HepG2 (cell line): Measurements from ENCODE around the gene UBE2M. TPM values are rescaled to one million over a fixed set of nuclear protein-coding genes. Genes with fewer than 3 reads are reported as not detected.

Experiments
- ATAC-seq: fragments of 200-7000 bp; cut with Tn5 transposase; 3 replicates; pipeline ENCODE4 v1.9.1; 2020; ENCODE audit warnings: mild to moderate bottlenecking, moderate library complexity
- BruUV-seq: library from RNA; stranded (reverse); fragments of 400-500 nt; replicated peaks from 2 replicates; lab custom pipeline; 2021; lab: Mats Ljungman, UMichigan
- CTCF ChIA-PET: fragments of 300-600 bp; formaldehyde crosslinking; extraction: SDS; loops from one replicate; lab custom pipeline; 2021; ENCODE audit warnings: low total read pairs, inconsistent platforms, low intra/inter-chr PET ratio; lab: Yijun Ruan, JAX
- POLR2A ChIA-PET: fragments of 350-600 bp; sonication (Branson Sonifier 250); formaldehyde crosslinking; loops from one replicate; lab custom pipeline; 2020; ENCODE audit warnings: antibody characterized with exemption, inconsistent platforms; lab: Yijun Ruan, JAX
- DNase-seq: peaks from one replicate; pipeline ENCODE4 v3.0.0-alpha.2; 2015; ENCODE audit warnings: low spot score
- FAIRE-seq: peaks from 3 replicates; lab custom pipeline; 2011; peaks lifted over from hg19 to GRCh38; lab: Jason Lieb, UNC
- H2AFZ ChIP-seq: one replicate; pipeline ENCODE4 v1.6.1; 2011; ENCODE audit warnings: low read length, inconsistent platforms
- H3K27ac ChIP-seq: fragments of 300-600 bp; 3 replicates; pipeline ENCODE4 v1.8.0; 2011; ENCODE audit warnings: mixed run types, mild to moderate bottlenecking, mixed read lengths, low read length, inconsistent platforms; ENCODE audit not compliant: insufficient read depth; ENCODE audit errors: extremely low read length
- H3K27me3 ChIP-seq, 2 experiments: fragments of 200-600 bp in 1 of 2; 2 replicates in 1 of 2; 3 replicates in 1 of 2; pipeline versions ENCODE4 v1.6.0 to v1.8.0; 2011; ENCODE audit warnings: low read length in 2 of 2, mild to moderate bottlenecking in 2 of 2, moderate library complexity in 2 of 2, inconsistent platforms in 1 of 2; ENCODE audit not compliant: insufficient read depth in 2 of 2, control insufficient read depth in 1 of 2
- H3K36me3 ChIP-seq, 2 experiments: fragments of 200-600 bp in 1 of 2; replicated peaks in 1 of 2; 2 replicates in 1 of 2; 3 replicates in 1 of 2; pipeline versions ENCODE4 v1.5.1 to v1.8.0; 2011; ENCODE audit warnings: low read length in 2 of 2, inconsistent platforms in 1 of 2; ENCODE audit not compliant: insufficient read depth in 2 of 2, control insufficient read depth in 1 of 2
- H3K4me1 ChIP-seq: 2 replicates; pipeline ENCODE4 v1.5.1; 2012; ENCODE audit warnings: low read length, inconsistent platforms; ENCODE audit not compliant: insufficient read depth
- H3K4me2 ChIP-seq: 2 replicates; pipeline ENCODE4 v1.6.0; 2011; ENCODE audit warnings: low read depth, low read length, inconsistent platforms
- H3K4me3 ChIP-seq, 3 experiments: fragments of 200-600 bp in 1 of 3; sonication (generic), shearing (Covaris generic) in 1 of 3; replicated peaks in 1 of 3; 2 replicates each; pipeline ENCODE4 v1.5.1; 2011 to 2016; ENCODE audit warnings: low read length in 3 of 3, inconsistent platforms in 2 of 3, low read depth in 2 of 3, mild to moderate bottlenecking in 2 of 3, control low read depth in 1 of 3, mixed read lengths in 1 of 3; ENCODE audit not compliant: insufficient read depth in 1 of 3
- H3K79me2 ChIP-seq: one replicate; pipeline ENCODE4 v1.6.1; 2011; ENCODE audit warnings: low read length, inconsistent platforms; ENCODE audit not compliant: insufficient read depth
- H3K9ac ChIP-seq: 2 replicates; pipeline ENCODE4 v1.6.0; 2011; ENCODE audit warnings: mild to moderate bottlenecking, low read depth, low read length, inconsistent platforms; ENCODE audit not compliant: insufficient read depth
- H3K9me3 ChIP-seq: 2 replicates; pipeline ENCODE4 v1.5.1; 2012; ENCODE audit warnings: mild to moderate bottlenecking, low read length
- H4K20me1 ChIP-seq: 2 replicates; pipeline ENCODE4 v1.6.0; 2011; ENCODE audit warnings: inconsistent platforms, mild to moderate bottlenecking, low read length, moderate library complexity; ENCODE audit not compliant: insufficient read depth
- GABPB1 ChIP-seq: IDR thresholded peaks from 2 replicates; pipeline ENCODE4 v1.6.1; 2016; ENCODE audit warnings: mild to moderate bottlenecking, missing genetic modification reagents, moderate library complexity, missing compliant biosample characterization
- HDAC1 ChIP-seq: sonication (generic); formaldehyde crosslinking; IDR thresholded peaks from 2 replicates; pipeline ENCODE4 v1.5.1; 2020; ENCODE audit warnings: mild to moderate bottlenecking, missing genetic modification reagents
- SKI ChIP-seq: fragments of 450-650 bp; IDR thresholded peaks from one replicate; pipeline ENCODE4 v1.6.1; 2018; ENCODE audit warnings: mild to moderate bottlenecking; ENCODE audit not compliant: partially characterized antibody
- ZNF552 ChIP-seq: sonication (generic); formaldehyde crosslinking; IDR thresholded peaks from 2 replicates; pipeline ENCODE4 v1.9.0; 2022; ENCODE audit warnings: missing genetic modification reagents, mild to moderate bottlenecking, borderline replicate concordance
- ZNF609 ChIP-seq: sonication (generic); formaldehyde crosslinking; IDR thresholded peaks from 2 replicates; pipeline ENCODE4 v1.4.0; 2020; ENCODE audit warnings: mild to moderate bottlenecking, missing genetic modification reagents, borderline replicate concordance
- ZSCAN30 ChIP-seq: sonication (generic); formaldehyde crosslinking; IDR thresholded peaks from 2 replicates; pipeline ENCODE4 v1.5.0; 2020; ENCODE audit warnings: mild to moderate bottlenecking, missing genetic modification reagents
- WGBS: methylation state at CpG from one replicate; pipeline ENCODE4 v1.1.6; 2017; ENCODE audit warnings: low lambda C conversion rate; 5-methylcytosine and 5-hydroxymethylcytosine counted together
- in situ Hi-C: cut with HindIII; loops from 2 replicates; pipeline ENCODE4 v1.10.0; 2017; ENCODE audit warnings: low pct_unique_long_range_greater_than_20kb; ENCODE audit not compliant: extremely low pct_ligation_motif_present
- intact Hi-C: fragments of 100-400 bp; cut with micrococcal nuclease; formaldehyde crosslinking; loops from one replicate; pipeline ENCODE4 v1.10.0; 2022; ENCODE audit not compliant: unreplicated experiment
- polyA plus RNA-seq, 8 experiments: library from polyadenylated mRNA; depleted of rRNA in 3 of 8; stranded (reverse) in 7 of 8; unstranded in 1 of 8; fragments of >200 nt; fragmentation: Illumina TruSeq in 4 of 8; extraction: Trizol in 4 of 8; gene quantifications; 2 replicates each; pipeline versions ENCODE4 v1.2.1 to v1.2.3, GENCODE V29; 2011 to 2016; ENCODE audit warnings: low read depth in 4 of 8, missing spikeins in 1 of 8, mixed read lengths in 1 of 8; ENCODE audit not compliant: insufficient read depth in 1 of 8
- total RNA-seq, 5 experiments: library from RNA; depleted of rRNA; stranded (reverse); fragments of >200 nt; fragmentation: Illumina TruSeq; extraction: Trizol; gene quantifications; 2 replicates each; pipeline ENCODE4 v1.2.3, GENCODE V29; 2016; ENCODE audit warnings: low read depth in 1 of 5
- TF ChIP-seq, protein P1 (sequence below): sonication (generic); formaldehyde crosslinking; IDR thresholded peaks from 2 replicates; pipeline ENCODE4 v1.9.0; 2021; ENCODE audit warnings: missing genetic modification reagents, borderline replicate concordance
- TF ChIP-seq, protein P2 (sequence below): sonication (generic); formaldehyde crosslinking; IDR thresholded peaks from one replicate; pipeline ENCODE4 v1.5.1; 2020; ENCODE audit warnings: mild to moderate bottlenecking, missing genetic modification reagents; ENCODE audit errors: not compliant biosample characterization

The UBE2M gene
- total and polyA plus RNA-seq, 2 of the 13 experiments (the other 11 are each of a cell fraction or from before 2014, with no cell fraction given) = 36.2 to 50.3 TPM

DNA sequence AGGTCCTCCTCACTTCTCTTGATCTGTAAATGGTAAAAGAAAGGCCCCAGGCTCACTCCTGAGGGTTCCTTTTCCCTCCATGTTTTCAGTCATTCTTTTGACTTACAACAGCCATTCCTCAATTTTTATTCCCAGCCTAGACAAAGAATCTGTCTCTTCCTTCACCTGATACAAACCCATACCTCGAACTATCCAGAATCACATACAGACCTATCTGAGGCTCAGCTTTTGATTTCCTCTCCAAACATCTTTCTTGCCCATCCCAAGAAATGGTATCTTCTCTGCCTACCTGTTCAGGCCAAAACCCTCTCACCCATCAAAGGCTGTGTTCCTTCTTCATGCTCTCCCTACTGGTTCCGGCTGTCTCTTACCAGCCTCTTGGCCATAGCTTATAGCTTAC lies 5.8 kb downstream of the UBE2M start:
- intact Hi-C loops = no loop called here
- FAIRE-seq (no peak), ATAC-seq (no peak), DNase-seq (no peak)
- H2AFZ ChIP-seq = no peak overlapping the region
- peaks cover 26% of the 10 kb centered on the region for H3K79me2 ChIP-seq
- H3K27me3 ChIP-seq = no peaks in the 10 kb centered on the region
- no peak overlapping the region for H3K9ac ChIP-seq
- peaks cover 35 to 58% of the 10 kb centered on the region in 2 experiments for H3K36me3 ChIP-seq
- POLR2A ChIA-PET = interaction anchor here (0.6 to 3.5 kb wide), 3 partner anchors 8 to 33 kb away, joined by 3 to 58 read pairs (median 31); partner anchors contain the start of genes TRIM28 and ZBTB45
- BruUV-seq = no TSS peak
- no peak overlapping the region for H3K4me2 ChIP-seq
- in situ Hi-C loops = no loop called here
- CTCF ChIA-PET = no interaction called here
- H3K4me1 ChIP-seq = peaks cover 32% of the 10 kb centered on the region
- peaks cover 22% of the 10 kb centered on the region for H4K20me1 ChIP-seq
- H3K9me3 ChIP-seq = no peaks in the 10 kb centered on the region
- H3K27ac ChIP-seq = peak overlapping the region; percentile 34
- 99% methylated on average over 2 of the region's 2 CpGs for WGBS
- H3K4me3 ChIP-seq = no peak overlapping the region
- TF ChIP-seq, protein P1, sequence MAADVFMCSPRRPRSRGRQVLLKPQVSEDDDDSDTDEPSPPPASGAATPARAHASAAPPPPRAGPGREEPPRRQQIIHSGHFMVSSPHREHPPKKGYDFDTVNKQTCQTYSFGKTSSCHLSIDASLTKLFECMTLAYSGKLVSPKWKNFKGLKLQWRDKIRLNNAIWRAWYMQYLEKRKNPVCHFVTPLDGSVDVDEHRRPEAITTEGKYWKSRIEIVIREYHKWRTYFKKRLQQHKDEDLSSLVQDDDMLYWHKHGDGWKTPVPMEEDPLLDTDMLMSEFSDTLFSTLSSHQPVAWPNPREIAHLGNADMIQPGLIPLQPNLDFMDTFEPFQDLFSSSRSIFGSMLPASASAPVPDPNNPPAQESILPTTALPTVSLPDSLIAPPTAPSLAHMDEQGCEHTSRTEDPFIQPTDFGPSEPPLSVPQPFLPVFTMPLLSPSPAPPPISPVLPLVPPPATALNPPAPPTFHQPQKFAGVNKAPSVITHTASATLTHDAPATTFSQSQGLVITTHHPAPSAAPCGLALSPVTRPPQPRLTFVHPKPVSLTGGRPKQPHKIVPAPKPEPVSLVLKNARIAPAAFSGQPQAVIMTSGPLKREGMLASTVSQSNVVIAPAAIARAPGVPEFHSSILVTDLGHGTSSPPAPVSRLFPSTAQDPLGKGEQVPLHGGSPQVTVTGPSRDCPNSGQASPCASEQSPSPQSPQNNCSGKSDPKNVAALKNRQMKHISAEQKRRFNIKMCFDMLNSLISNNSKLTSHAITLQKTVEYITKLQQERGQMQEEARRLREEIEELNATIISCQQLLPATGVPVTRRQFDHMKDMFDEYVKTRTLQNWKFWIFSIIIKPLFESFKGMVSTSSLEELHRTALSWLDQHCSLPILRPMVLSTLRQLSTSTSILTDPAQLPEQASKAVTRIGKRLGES (CRISPR knock-in tag) = no peak
- TF ChIP-seq, protein P2, sequence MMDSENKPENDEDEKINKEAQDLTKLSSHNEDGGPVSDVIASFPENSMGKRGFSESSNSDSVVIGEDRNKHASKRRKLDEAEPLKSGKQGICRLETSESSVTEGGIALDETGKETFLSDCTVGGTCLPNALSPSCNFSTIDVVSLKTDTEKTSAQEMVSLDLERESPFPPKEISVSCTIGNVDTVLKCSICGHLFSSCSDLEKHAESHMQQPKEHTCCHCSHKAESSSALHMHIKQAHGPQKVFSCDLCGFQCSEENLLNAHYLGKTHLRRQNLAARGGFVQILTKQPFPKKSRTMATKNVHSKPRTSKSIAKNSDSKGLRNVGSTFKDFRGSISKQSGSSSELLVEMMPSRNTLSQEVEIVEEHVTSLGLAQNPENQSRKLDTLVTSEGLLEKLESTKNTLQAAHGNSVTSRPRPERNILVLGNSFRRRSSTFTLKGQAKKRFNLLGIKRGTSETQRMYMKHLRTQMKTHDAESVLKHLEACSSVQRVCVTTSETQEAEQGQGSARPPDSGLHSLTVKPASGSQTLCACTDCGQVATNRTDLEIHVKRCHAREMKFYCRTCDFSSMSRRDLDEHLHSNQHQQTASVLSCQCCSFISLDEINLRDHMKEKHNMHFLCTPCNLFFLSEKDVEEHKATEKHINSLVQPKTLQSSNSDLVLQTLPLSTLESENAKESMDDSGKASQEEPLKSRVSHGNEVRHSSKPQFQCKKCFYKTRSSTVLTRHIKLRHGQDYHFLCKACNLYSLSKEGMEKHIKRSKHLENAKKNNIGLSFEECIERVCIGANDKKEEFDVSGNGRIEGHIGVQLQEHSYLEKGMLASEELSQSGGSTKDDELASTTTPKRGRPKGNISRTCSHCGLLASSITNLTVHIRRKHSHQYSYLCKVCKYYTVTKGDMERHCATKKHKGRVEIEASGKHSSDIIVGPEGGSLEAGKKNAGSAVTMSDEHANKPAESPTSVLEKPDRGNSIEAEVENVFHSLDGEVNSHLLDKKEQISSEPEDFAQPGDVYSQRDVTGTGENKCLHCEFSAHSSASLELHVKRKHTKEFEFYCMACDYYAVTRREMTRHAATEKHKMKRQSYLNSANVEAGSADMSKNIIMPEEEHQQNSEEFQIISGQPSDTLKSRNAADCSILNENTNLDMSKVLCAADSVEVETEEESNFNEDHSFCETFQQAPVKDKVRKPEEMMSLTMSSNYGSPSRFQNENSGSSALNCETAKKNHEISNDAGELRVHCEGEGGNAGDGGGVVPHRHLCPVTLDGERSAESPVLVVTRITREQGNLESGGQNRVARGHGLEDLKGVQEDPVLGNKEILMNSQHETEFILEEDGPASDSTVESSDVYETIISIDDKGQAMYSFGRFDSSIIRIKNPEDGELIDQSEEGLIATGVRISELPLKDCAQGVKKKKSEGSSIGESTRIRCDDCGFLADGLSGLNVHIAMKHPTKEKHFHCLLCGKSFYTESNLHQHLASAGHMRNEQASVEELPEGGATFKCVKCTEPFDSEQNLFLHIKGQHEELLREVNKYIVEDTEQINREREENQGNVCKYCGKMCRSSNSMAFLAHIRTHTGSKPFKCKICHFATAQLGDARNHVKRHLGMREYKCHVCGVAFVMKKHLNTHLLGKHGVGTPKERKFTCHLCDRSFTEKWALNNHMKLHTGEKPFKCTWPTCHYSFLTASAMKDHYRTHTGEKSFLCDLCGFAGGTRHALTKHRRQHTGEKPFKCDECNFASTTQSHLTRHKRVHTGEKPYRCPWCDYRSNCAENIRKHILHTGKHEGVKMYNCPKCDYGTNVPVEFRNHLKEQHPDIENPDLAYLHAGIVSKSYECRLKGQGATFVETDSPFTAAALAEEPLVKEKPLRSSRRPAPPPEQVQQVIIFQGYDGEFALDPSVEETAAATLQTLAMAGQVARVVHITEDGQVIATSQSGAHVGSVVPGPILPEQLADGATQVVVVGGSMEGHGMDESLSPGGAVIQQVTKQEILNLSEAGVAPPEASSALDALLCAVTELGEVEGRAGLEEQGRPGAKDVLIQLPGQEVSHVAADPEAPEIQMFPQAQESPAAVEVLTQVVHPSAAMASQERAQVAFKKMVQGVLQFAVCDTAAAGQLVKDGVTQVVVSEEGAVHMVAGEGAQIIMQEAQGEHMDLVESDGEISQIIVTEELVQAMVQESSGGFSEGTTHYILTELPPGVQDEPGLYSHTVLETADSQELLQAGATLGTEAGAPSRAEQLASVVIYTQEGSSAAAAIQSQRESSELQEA (CRISPR knock-in tag) = no peak
- TF ChIP-seq HDAC1 (no peak), GABPB1 (no peak), ZNF609 (CRISPR knock-in tag) (no peak), ZSCAN30 (CRISPR knock-in tag) (no peak), ZNF552 (CRISPR knock-in tag) (no peak), SKI (no peak)
